ENCODE results near the gene RIMS4. TPM values are rescaled to one million over a fixed set of nuclear protein-coding genes. Genes with fewer than 3 reads are reported as not detected.

RIMS4 gene
- total and polyA plus RNA-seq, 12 donors = 0.11 to 6.3 (median 0.78) TPM; not detected in 1

DNA sequence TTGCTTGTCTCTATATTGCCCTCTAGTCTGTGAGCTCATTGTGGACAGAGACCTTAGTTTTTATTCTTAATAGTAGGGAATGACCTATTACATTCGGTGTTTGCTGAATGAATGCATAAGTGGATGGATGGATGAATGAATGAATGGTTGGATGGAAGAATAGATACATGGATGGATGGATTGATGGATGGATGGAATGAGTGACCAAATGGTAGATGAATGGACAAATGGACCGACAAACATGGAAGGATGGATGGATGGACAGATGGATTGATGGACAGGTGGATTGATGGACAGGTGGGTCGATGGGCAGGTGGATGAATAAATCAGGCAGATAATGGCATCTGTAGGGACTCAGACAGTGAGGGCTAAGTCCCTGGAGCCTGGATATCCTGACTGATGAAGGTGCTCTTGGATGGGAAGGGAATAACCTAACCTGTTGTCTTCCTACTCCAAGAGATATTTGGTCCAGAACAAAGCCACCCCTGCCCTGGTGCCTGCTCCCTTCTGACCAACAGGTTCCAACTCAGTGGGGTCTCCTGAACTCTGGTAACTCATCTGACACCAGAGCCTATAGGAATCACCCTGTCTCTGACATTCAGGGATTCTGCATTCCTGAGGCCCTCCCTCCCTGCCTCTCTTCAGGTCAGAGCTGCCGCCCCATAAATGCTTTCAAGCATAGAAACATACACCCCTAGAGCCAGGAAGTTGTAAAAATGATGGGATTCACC lies 104.8 kb downstream of the RIMS4 start:
- TF ChIP-seq, protein P1, sequence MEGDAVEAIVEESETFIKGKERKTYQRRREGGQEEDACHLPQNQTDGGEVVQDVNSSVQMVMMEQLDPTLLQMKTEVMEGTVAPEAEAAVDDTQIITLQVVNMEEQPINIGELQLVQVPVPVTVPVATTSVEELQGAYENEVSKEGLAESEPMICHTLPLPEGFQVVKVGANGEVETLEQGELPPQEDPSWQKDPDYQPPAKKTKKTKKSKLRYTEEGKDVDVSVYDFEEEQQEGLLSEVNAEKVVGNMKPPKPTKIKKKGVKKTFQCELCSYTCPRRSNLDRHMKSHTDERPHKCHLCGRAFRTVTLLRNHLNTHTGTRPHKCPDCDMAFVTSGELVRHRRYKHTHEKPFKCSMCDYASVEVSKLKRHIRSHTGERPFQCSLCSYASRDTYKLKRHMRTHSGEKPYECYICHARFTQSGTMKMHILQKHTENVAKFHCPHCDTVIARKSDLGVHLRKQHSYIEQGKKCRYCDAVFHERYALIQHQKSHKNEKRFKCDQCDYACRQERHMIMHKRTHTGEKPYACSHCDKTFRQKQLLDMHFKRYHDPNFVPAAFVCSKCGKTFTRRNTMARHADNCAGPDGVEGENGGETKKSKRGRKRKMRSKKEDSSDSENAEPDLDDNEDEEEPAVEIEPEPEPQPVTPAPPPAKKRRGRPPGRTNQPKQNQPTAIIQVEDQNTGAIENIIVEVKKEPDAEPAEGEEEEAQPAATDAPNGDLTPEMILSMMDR (IDR thresholded peaks at IDR 0.05) = no peak
- TF ChIP-seq POLR2A (IDR thresholded peaks at IDR 0.05) = no peak
- H3K27ac ChIP-seq = peak overlapping the region in 1 of 5 donors; percentile 35
- no peak for DNase-seq
- WGBS, 4 donors = 82 to 93% (median 85%) methylated on average over 4 of the region's 4 CpGs
- no peaks in the 10 kb centered on the region for H3K27me3 ChIP-seq
- H3K4me1 ChIP-seq (replicated peaks in 1 of 2) = peaks cover 25 to 26% of the 10 kb centered on the region in 2 donors
- no peaks in the 10 kb centered on the region for H3K36me3 ChIP-seq (replicated peaks in 1 of 2)
- intact Hi-C loops (cut with DNase I) = no loop called here
- H3K9me3 ChIP-seq (replicated peaks in 1 of 3) = no peaks in the 10 kb centered on the region
- H3K4me3 ChIP-seq = no peak overlapping the region

DNA sequence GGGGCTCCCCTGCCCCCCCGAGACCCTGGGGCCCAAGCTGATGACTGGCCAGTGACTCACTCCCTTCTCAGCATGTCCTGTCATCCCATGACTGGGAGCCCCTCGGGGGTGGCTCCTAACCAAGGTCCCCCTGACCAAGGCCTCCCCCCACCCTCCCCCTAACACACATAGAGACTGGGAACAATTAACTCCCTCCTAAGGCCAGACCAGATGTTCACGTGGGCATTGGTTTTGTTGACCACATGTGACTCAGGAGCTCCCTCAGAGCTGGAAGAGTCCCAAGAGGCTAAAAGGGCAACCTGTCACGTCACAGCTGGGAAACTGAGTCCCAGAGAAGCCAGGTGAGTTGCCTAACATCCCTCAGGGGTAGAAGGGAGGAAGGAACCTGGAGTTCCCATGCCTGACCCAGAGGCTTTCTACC lies 105.8 kb downstream of the RIMS4 start:
- Histone ChIP-seq H3K9me3 (replicated peaks in 1 of 3) (no peaks in the 10 kb centered on the region), H3K27ac (peak overlapping the region in 3 of 5 donors; percentile 13 to 83 (median 35)), H3K36me3 (replicated peaks in 1 of 2) (no peaks in the 10 kb centered on the region), H3K27me3 (no peaks in the 10 kb centered on the region), H3K4me3 (no peak overlapping the region), H3K4me1 (replicated peaks in 1 of 2) (peaks cover 25 to 26% of the 10 kb centered on the region in 2 donors)
- 29 to 52% (median 34%) methylated on average over 3 to 4 of the region's 4 CpGs for WGBS, 4 donors
- intact Hi-C loops (cut with DNase I) = no loop called here
- TF ChIP-seq, protein P1 (IDR thresholded peaks at IDR 0.05) = no peak
- no peak for TF ChIP-seq POLR2A (IDR thresholded peaks at IDR 0.05)
- DNase-seq = peak in 6 of 7 donors; percentile 61 to 89 (median 68)

DNA sequence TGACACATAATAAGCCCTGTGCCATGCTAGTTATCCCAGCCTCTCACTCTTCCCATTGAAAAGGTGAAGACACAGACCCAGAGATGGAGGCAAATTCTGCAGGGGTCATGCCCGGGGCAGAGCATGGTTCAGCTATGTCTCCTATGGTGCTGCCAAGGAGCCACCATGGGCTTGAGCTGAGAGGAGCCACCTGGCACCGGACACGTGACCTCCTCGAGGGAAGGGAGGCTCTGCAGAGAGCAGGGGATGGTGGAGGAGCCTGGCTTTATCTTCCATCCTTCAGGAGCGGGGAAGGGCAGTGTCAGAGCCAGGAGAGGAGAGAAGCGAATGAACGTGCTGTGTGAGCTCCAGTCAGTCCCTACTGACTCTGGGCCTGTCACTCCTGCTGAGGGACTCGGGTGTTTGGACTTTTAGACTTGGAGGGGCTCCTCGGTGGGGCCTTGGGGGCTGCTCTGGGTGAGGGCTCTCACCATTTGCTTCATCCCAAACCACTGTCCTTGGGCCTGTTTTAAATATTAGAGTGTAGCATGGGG lies 106.3 kb downstream of the RIMS4 start:
- H3K9me3 ChIP-seq (replicated peaks in 1 of 3) = no peaks in the 10 kb centered on the region
- H3K4me3 ChIP-seq = no peak overlapping the region
- H3K4me1 ChIP-seq (replicated peaks in 1 of 2) = peaks cover 25 to 26% of the 10 kb centered on the region in 2 donors
- no peaks in the 10 kb centered on the region for H3K27me3 ChIP-seq
- no peaks in the 10 kb centered on the region for H3K36me3 ChIP-seq (replicated peaks in 1 of 2)
- peak overlapping the region in 3 of 5 donors; percentile 83 to 88 (median 87) for H3K27ac ChIP-seq
- 86 to 100% (median 87%) methylated on average over 1 to 9 of the region's 9 CpGs for WGBS, 4 donors
- intact Hi-C loops (cut with DNase I) = no loop called here
- TF ChIP-seq POLR2A (IDR thresholded peaks at IDR 0.05) = no peak
- TF ChIP-seq, protein P1 (IDR thresholded peaks at IDR 0.05) = no peak
- DNase-seq = peak in 1 of 7 donors; percentile 16

DNA sequence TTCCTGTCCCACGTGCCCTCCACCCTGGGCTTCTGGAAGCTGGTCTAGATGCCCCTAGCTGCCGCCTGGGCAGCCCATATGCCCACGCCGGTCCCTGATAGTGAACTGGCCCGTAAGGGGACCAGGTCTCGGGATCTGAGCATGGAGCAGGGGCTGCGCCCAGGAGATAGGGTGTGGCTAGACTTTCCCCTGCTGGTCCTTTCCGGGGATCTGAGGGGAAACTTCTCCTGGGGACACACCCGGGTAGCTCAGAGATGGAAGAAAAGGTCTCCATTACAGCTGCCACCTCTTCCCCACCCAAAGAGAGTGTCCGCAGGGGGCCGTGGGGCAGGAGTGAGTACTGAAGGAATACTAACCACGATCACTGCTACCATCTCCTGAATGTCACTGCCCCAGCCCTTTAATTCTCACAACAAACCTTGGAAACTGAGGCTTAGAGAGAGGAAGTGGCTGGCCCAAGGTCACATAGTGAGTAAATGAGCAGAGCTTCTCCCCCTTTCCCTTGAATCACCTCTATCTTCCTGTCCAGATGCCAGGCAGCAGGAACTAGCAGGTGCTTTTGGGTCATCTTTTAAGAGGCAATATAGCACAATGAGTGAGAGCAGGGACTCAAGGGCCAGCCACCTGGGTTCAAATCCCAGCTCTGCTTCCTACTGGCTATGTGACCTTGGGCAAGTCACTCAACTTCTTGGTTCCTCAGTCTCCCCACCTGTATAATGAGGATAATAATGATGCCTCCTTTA lies 107.0 kb downstream of the RIMS4 start:
- no peak for TF ChIP-seq POLR2A (IDR thresholded peaks at IDR 0.05)
- TF ChIP-seq, protein P1 (IDR thresholded peaks at IDR 0.05) = no peak
- Histone ChIP-seq H3K9me3 (replicated peaks in 1 of 3) (no peaks in the 10 kb centered on the region), H3K36me3 (replicated peaks in 1 of 2) (no peaks in the 10 kb centered on the region), H3K4me1 (replicated peaks in 1 of 2) (peaks cover 25 to 26% of the 10 kb centered on the region in 2 donors), H3K27me3 (no peaks in the 10 kb centered on the region), H3K4me3 (no peak overlapping the region), H3K27ac (peak overlapping the region; percentile 55 to 88 (median 83))
- intact Hi-C loops (cut with DNase I) = no loop called here
- peak in 4 of 7 donors; percentile 43 to 58 (median 54) for DNase-seq
- WGBS, 4 donors = 42 to 58% (median 51%) methylated on average over 7 to 12 of the region's 12 CpGs; no CpG with 5 or more reads in 1 of the 4 donors
